T-helper 9 cell (primary cell): Measurements from ENCODE around the gene SON.
"Not testable (repeated sequence)": the region's sequence is repeated elsewhere in the genome, so short reads cannot be mapped to it uniquely, and the experiment has no call there.

Source experiments
- DNase-seq: peaks from one replicate; pipeline ENCODE4 v3.0.0-alpha.2; 2020

Gene SON

DNA sequence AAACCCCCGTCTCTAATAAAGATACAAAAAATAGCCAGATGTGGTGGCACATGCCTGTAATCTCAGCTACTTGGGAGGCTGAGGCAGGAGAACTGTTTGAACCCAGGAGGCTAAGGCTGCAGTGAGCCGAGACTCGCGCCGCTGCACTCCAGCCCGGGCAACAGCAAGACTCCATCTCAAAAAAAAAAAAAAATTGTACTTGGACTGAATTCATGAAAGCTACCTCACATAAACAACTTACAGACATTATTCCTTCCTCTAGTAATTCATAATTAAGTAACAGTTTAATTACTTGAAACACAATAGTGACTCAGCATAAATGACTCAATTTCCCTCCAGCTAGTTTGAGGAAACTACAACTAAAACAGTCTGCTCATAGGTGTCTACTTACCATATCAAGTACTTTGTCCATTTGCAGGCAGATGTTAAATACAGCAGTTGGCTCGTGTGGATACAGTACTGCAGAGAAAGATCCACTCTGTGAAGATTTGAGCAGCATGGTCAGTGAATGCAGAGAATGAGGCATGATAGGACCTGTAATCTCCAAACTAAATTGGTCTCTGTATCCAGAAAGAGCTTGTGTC is 36.2 kb downstream of the SON start:
- no peak for DNase-seq

GRCh38 chr21:33584455-33584854 is 41.6 kb downstream of the SON start:
- DNase-seq = no peak

DNA sequence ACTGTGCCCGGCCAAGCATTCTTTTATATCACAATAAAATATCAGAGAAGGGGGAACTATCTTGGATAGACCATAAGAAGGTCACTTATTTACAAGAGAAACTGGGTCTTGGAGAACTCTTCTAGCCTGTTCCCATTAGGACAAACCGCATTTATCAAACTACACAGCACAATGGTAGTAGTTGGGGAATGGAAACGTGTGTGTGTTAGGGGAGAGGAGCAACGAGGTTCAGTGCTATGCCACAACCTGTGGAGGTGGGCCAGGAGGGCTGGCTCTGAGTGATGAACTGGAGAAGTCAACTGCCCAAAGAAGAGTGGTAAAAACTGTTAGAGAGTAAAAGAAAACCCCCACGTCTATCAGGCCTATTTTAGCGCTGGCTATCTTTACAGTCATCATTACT is 44.1 kb downstream of the SON start:
- DNase-seq = no peak

DNA sequence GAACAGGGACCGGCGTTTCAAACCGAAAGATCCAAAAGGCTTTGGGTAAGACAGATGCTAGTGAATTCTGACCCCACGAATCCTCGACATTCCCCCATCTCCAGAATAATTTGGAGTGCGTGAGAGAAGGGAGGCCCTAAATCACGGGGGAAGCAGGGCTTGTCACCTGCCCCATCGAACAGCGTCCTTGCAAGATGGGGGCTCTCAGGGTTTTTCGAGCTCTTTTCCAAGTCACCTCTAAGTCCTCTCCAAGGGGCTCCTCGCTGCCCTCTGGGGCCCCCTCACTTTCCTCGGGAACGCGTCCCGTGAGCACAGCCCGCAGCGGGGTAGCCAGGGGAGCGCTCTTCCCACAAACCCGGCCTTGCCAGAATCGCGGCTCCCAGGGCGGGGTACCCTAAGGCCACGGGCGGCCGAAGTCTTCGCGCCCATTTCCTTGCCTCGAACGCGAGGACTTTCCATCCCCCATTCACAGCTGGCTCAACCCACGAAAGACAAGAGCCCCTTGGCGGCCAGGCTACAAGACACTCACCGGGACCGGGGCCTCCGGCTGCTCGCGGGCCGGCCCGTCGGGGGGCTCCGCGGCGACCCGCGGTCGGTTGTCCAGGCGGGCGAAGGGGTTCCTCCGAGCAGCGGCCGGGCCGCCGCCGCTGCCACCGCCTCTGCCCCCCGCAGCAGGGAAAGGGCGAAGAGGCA is 45.1 kb downstream of the SON start:
- DNase-seq = no peak

DNA sequence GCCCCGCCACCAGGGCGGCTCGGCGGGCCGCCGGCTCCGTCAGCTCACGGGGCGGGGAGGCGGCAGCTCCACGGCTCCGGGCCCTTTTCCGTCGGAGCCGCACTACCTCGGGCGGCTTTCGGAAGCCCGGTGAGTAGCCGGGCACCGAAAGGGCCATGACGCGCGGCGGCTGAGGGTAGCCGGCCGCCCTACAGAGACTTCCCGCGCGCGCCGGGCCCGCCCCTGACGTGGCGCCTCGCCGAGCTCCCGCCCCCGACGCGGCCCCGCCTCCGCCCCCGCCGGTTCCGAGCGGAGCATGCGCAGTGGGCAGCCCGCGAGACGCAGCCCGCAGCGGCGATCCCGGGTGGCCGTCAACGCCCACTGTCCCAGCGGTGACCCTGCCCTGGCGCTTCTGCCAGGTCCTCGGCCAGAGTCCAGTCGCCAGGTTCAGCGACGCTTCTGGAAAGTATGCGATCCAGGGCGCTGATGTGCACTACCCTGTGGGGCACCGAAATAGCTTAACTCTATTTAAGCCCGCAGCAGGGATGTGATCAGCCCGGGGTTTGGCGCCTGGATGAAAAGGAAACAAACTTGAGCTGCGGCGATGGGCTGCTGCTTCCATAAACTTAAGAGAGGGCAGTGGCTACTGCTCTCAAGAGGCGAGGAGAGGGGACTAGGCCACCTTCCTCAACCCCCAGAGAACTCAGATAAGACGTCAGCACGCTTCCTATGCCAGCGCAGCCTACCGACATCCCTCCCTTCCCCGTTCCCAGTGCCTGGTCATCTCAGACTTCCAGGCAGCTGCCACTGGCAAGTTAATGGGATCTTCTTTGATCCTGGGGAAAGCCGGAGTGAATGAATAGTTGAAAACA is 45.9 kb downstream of the SON start, which contains the start of gene DONSON:
TSS of gene DONSON (minus strand) at position 200 of the 851 bp plus-strand sequence. CDS start at position 157, 43 bp downstream.
- peak; percentile 85 for DNase-seq

GRCh38 chr21:33598051-33598450 is 55.2 kb downstream of the SON start:
- no peak for DNase-seq

DNA sequence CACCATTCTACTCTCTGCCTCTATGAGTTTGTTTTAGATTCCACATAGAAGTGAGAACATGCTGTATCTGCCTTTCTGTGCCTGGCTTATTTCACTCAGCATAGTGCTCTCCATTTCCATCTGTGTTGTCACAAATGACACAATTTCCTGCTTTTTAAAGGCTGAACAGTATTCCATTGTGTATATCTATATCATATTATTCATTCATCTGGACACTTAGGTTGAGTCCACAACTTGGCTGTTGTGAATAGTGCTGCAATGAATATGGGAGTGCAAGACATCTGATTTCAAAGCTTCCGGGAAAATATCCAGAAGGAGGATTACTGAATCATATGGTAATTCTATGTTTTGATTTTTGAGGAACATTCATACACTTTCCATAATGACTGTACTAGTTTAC is 65.7 kb downstream of the SON start:
- DNase-seq = no peak

- DNase-seq = no peak
Measured at GRCh38 chr21:33611006-33611744, 68.3 kb downstream of the SON start.

GRCh38 chr21:33617565-33617964 is 74.7 kb downstream of the SON start:
- not testable (repeated sequence) for DNase-seq

DNA sequence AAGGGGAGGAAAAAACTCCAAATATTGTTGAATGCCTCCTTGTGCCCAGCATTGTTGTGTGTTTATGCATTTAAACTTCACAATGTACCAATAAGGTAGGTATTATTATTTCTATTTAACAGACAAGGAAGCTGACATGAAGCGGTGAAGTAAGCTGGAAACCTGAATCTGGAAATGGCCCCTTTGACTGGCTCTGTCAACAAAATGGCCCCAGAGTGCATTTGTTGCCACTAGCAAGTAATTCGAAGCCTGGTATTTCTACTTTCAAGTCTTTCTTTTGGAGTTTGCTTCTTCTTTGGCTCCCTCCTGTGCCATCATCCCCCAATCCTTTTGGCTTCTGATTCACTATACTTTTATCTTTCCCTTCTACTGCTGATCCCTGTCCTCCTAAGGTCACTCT is 75.6 kb downstream of the SON start:
- DNase-seq = no peak

GRCh38 chr21:33619726-33620125 is 76.9 kb downstream of the SON start:
- no peak for DNase-seq

DNA sequence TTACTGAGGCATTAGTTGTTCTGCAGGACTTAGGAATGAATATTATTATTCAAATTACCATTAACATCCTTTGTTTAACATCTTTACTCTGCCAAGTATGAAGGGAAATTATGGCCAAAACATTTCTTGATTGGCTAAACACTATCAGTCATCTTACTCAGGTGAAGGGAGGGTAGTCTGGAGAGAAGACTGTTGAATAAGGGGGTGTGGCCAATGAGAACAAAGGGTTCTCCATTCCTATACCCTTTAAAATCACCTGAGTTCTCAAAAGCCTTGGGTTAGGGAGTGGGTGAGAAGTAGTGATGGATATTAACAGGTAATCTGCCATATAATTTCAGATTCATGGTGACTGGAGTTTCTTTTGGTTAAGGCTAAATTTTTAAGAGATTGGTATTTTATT is 79.4 kb downstream of the SON start:
- no peak for DNase-seq

- DNase-seq = not testable (repeated sequence)
Measured at GRCh38 chr21:33626151-33626550, 83.3 kb downstream of the SON start.
